Skeletal muscle satellite cell (primary cell): ENCODE data around the gene SPEF2.
"Not testable (repeated sequence)": the region's sequence is repeated elsewhere in the genome, so short reads cannot be mapped to it uniquely, and the experiment has no call there.

Experiments used
- H3K27me3 ChIP-seq: 2 replicates; pipeline ENCODE4 v1.7.0; 2013; ENCODE audit warnings: low read length; ENCODE audit not compliant: control insufficient read depth, insufficient read depth
- H3K36me3 ChIP-seq: 2 replicates; pipeline ENCODE4 v1.7.0; 2013; ENCODE audit warnings: mild to moderate bottlenecking, control low read depth, low read length; ENCODE audit not compliant: insufficient read depth
- H3K4me1 ChIP-seq: 2 replicates; pipeline ENCODE4 v1.7.0; 2013; ENCODE audit warnings: low read length; ENCODE audit not compliant: control insufficient read depth, insufficient read depth
- H3K4me2 ChIP-seq: 2 replicates; pipeline ENCODE4 v1.7.0; 2013; ENCODE audit warnings: mild to moderate bottlenecking, low read length
- H3K4me3 ChIP-seq: 2 replicates; pipeline ENCODE4 v1.7.0; 2013; ENCODE audit warnings: low read length
- H3K9ac ChIP-seq: 2 replicates; pipeline ENCODE4 v1.7.0; 2013; ENCODE audit warnings: mild to moderate bottlenecking, low read depth, low read length, moderate library complexity
- H3K9me3 ChIP-seq: replicated peaks from 2 replicates; pipeline ENCODE4 v1.7.0; 2013; ENCODE audit warnings: mild to moderate bottlenecking, control low read depth, low read length

Gene SPEF2

GRCh38 chr5:35660451-35660850 lies 42.8 kb downstream of the SPEF2 start:
- H3K4me1 ChIP-seq: peaks cover 7% of the 10 kb centered on the region
- no peak overlapping the region for H3K4me3 ChIP-seq
- H3K36me3 ChIP-seq: no peaks in the 10 kb centered on the region
- H3K9ac ChIP-seq: no peak overlapping the region
- H3K9me3 ChIP-seq: no peaks in the 10 kb centered on the region
- H3K4me2 ChIP-seq: no peak overlapping the region
- no peaks in the 10 kb centered on the region for H3K27me3 ChIP-seq

- Histone ChIP-seq H3K27me3 (no peaks in the 10 kb centered on the region), H3K4me1 (peaks cover 7% of the 10 kb centered on the region), H3K4me3 (no peak overlapping the region), H3K36me3 (no peaks in the 10 kb centered on the region), H3K4me2 (no peak overlapping the region), H3K9ac (no peak overlapping the region), H3K9me3 (no peaks in the 10 kb centered on the region)
Measured at GRCh38 chr5:35664584-35664983, 46.9 kb downstream of the SPEF2 start.

- Histone ChIP-seq H3K4me1 (peaks cover 7% of the 10 kb centered on the region), H3K27me3 (no peaks in the 10 kb centered on the region), H3K4me2 (no peak overlapping the region), H3K4me3 (no peak overlapping the region), H3K9ac (no peak overlapping the region), H3K36me3 (no peaks in the 10 kb centered on the region), H3K9me3 (no peaks in the 10 kb centered on the region)
Measured at GRCh38 chr5:35665096-35665495, 47.4 kb downstream of the SPEF2 start.

GRCh38 chr5:35668319-35668718 lies 50.7 kb downstream of the SPEF2 start:
- Histone ChIP-seq H3K9ac (no peak overlapping the region), H3K4me2 (no peak overlapping the region), H3K4me1 (peaks cover 7% of the 10 kb centered on the region), H3K36me3 (no peaks in the 10 kb centered on the region), H3K27me3 (no peaks in the 10 kb centered on the region), H3K9me3 (no peaks in the 10 kb centered on the region), H3K4me3 (no peak overlapping the region)

- Histone ChIP-seq H3K4me1 (peaks cover 7% of the 10 kb centered on the region), H3K9me3 (no peaks in the 10 kb centered on the region), H3K4me3 (no peak overlapping the region), H3K27me3 (no peaks in the 10 kb centered on the region), H3K9ac (no peak overlapping the region), H3K4me2 (no peak overlapping the region), H3K36me3 (no peaks in the 10 kb centered on the region)
Measured at GRCh38 chr5:35668794-35669193, 51.1 kb downstream of the SPEF2 start.

- H3K4me1 ChIP-seq: no peaks in the 10 kb centered on the region
Measured at GRCh38 chr5:35671541-35672295, 54.1 kb downstream of the SPEF2 start.

GRCh38 chr5:35672296-35672655 lies 54.6 kb downstream of the SPEF2 start:
- not testable (repeated sequence) for H3K9me3 ChIP-seq, H3K9ac ChIP-seq, H3K4me2 ChIP-seq, H3K4me1 ChIP-seq, H3K27me3 ChIP-seq, H3K4me3 ChIP-seq, H3K36me3 ChIP-seq

More at GRCh38 chr5:35671541-35672295, 54.1 kb downstream of the SPEF2 start:
- no peaks in the 10 kb centered on the region for H3K9me3 ChIP-seq
- no peak overlapping the region for H3K9ac ChIP-seq
- H3K36me3 ChIP-seq: no peaks in the 10 kb centered on the region
- no peak overlapping the region for H3K4me2 ChIP-seq
- H3K4me3 ChIP-seq: no peak overlapping the region
- no peaks in the 10 kb centered on the region for H3K27me3 ChIP-seq

- Histone ChIP-seq H3K27me3 (no peaks in the 10 kb centered on the region), H3K4me1 (no peaks in the 10 kb centered on the region), H3K9me3 (no peaks in the 10 kb centered on the region), H3K4me2 (no peak overlapping the region), H3K36me3 (no peaks in the 10 kb centered on the region), H3K4me3 (no peak overlapping the region), H3K9ac (no peak overlapping the region)
Measured at GRCh38 chr5:35672995-35673394, 55.3 kb downstream of the SPEF2 start.

- Histone ChIP-seq H3K9ac (no peak overlapping the region), H3K4me1 (no peaks in the 10 kb centered on the region), H3K27me3 (no peaks in the 10 kb centered on the region), H3K4me3 (no peak overlapping the region), H3K4me2 (no peak overlapping the region), H3K9me3 (no peaks in the 10 kb centered on the region), H3K36me3 (no peaks in the 10 kb centered on the region)
Measured at GRCh38 chr5:35674049-35674448, 56.4 kb downstream of the SPEF2 start.

GRCh38 chr5:35675392-35675791 lies 57.7 kb downstream of the SPEF2 start:
- Histone ChIP-seq H3K9ac (no peak overlapping the region), H3K4me2 (no peak overlapping the region), H3K9me3 (no peaks in the 10 kb centered on the region), H3K4me3 (no peak overlapping the region), H3K27me3 (no peaks in the 10 kb centered on the region), H3K36me3 (no peaks in the 10 kb centered on the region), H3K4me1 (no peaks in the 10 kb centered on the region)

GRCh38 chr5:35677878-35678277 lies 60.2 kb downstream of the SPEF2 start:
- no peak overlapping the region for H3K9ac ChIP-seq
- H3K4me3 ChIP-seq: no peak overlapping the region
- no peaks in the 10 kb centered on the region for H3K4me1 ChIP-seq
- no peaks in the 10 kb centered on the region for H3K9me3 ChIP-seq
- H3K36me3 ChIP-seq: no peaks in the 10 kb centered on the region
- no peak overlapping the region for H3K4me2 ChIP-seq
- H3K27me3 ChIP-seq: no peaks in the 10 kb centered on the region

GRCh38 chr5:35678661-35679060 lies 61.0 kb downstream of the SPEF2 start:
- Histone ChIP-seq H3K27me3 (no peaks in the 10 kb centered on the region), H3K9ac (no peak overlapping the region), H3K4me3 (no peak overlapping the region), H3K9me3 (no peaks in the 10 kb centered on the region), H3K4me2 (no peak overlapping the region), H3K4me1 (no peaks in the 10 kb centered on the region), H3K36me3 (no peaks in the 10 kb centered on the region)
